OCI-LY3 (cell line): ENCODE data around the gene SH3RF3.

Experiments
- H2AFZ ChIP-seq: fragments of 200-600, 300-600 bp; shearing (Covaris generic); 2 replicates; pipeline ENCODE4 v1.6.0; 2014; ENCODE audit warnings: antibody characterized with exemption, low read depth, low read length
- H3K27ac ChIP-seq: fragments of 200-600, 300-600 bp; sonication (generic); 2 replicates; pipeline ENCODE4 v1.5.1; 2014; ENCODE audit warnings: mild to moderate bottlenecking, low read length, moderate library complexity, mixed read lengths
- H3K27me3 ChIP-seq: fragments of 200-600, 300-600 bp; sonication (generic); 2 replicates; pipeline ENCODE4 v1.6.1; 2014; ENCODE audit warnings: low read depth, low read length, mixed read lengths
- H3K36me3 ChIP-seq: fragments of 200-600, 300-600 bp; sonication (generic); replicated peaks from 2 replicates; pipeline ENCODE3; 2014; ENCODE audit warnings: low read depth, low read length, mixed read lengths
- H3K4me1 ChIP-seq: fragments of 300-600, 200-600 bp; sonication (generic); 2 replicates; pipeline ENCODE4 v1.6.1; 2014; ENCODE audit warnings: low read length, mixed read lengths
- H3K4me2 ChIP-seq: fragments of 200-600, 300-600 bp; sonication (generic); 2 replicates; pipeline ENCODE4 v1.6.1; 2014; ENCODE audit warnings: low read length, mixed read lengths
- H3K4me3 ChIP-seq: fragments of 300-600, 200-600 bp; sonication (generic); 2 replicates; pipeline ENCODE4 v1.5.1; 2014; ENCODE audit warnings: antibody characterized with exemption, mild to moderate bottlenecking, low read length, moderate library complexity
- H3K79me2 ChIP-seq: fragments of 300-600, 200-600 bp; shearing (Covaris generic); 2 replicates; pipeline ENCODE4 v1.6.1; 2014; ENCODE audit warnings: mild to moderate bottlenecking, low read length, mixed read lengths
- H3K9ac ChIP-seq: fragments of 300-600, 200-600 bp; shearing (Covaris generic); 2 replicates; pipeline ENCODE4 v1.6.0; 2014; ENCODE audit warnings: mild to moderate bottlenecking, low read length, moderate library complexity
- H3K9me3 ChIP-seq: fragments of 200-600, 300-600 bp; shearing (Covaris generic); 2 replicates; pipeline ENCODE4 v1.6.1; 2014; ENCODE audit warnings: low read length, mixed read lengths; ENCODE audit not compliant: insufficient read depth
- H4K20me1 ChIP-seq: fragments of 200-600, 300-600 bp; sonication (generic); 2 replicates; pipeline ENCODE4 v1.6.1; 2016; ENCODE audit warnings: low read length, mixed read lengths; ENCODE audit not compliant: insufficient read depth
- EZH2phosphoT487 ChIP-seq: fragments of 200-600 bp; shearing (Covaris generic); IDR thresholded peaks from 2 replicates; pipeline ENCODE4 v1.6.1; 2018; ENCODE audit warnings: antibody characterized with exemption, mixed run types, low read depth
- TF ChIP-seq, protein P1 (sequence below): fragments of 200-600, 300-600 bp; sonication (generic); IDR thresholded peaks from 2 replicates; pipeline ENCODE4 v1.5.1; 2014; ENCODE audit warnings: antibody characterized with exemption, low read length, low read depth

SH3RF3 gene

DNA sequence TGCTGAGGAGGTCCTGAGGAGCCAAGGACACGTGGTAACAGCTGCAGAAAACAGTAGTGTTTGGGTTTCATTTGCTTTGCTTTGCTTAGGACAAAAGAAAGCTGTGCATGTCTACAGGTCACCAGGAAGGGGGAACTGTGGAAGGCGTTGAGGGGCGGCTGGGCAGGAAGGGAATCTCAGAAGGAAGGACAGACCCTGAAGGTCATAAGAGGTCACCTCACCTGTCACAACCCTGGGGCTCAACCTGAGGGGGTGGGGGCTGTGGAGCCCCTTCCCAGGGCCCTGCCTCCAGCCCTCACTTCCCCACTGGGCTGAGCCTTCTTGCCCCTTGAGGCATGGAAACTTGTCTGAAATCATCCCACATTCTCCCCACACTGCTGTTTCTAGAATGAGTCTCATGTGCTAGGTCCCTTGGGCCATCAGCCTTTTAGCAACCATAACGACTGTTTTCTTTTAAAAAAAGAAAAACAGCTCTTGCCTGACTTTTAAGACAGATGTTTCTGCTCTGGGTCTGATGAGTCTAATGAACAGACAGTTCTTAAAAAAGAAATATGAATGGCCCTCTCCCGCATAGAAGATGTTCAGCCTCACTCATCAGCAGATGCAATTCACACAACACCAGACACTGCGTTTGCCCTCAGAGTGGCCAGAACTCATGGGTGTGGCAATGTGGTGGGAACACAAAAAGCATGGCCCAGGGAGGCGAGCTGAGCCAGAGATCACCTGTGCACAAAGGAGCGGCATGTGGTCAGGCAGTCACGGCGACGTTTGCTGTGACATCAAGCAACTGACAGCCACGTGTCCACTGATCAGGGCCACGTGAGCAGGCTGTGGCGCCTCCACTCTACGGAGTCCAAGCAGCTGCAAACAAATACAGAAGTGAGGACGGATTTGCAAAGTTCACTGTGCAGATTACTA lies 400.8 kb downstream of the SH3RF3 start:
- H4K20me1 ChIP-seq, result no peaks in the 10 kb centered on the region
- H3K9me3 ChIP-seq, result no peaks in the 10 kb centered on the region
- no peaks in the 10 kb centered on the region for H3K36me3 ChIP-seq
- peaks cover 18% of the 10 kb centered on the region; the same call in 1 of the 2 replicates for H3K27me3 ChIP-seq
- H3K4me2 ChIP-seq, result no peak overlapping the region
- no peaks in the 10 kb centered on the region for H3K4me1 ChIP-seq
- no peak overlapping the region for H2AFZ ChIP-seq
- no peak for TF ChIP-seq EZH2phosphoT487
- TF ChIP-seq, protein P1, sequence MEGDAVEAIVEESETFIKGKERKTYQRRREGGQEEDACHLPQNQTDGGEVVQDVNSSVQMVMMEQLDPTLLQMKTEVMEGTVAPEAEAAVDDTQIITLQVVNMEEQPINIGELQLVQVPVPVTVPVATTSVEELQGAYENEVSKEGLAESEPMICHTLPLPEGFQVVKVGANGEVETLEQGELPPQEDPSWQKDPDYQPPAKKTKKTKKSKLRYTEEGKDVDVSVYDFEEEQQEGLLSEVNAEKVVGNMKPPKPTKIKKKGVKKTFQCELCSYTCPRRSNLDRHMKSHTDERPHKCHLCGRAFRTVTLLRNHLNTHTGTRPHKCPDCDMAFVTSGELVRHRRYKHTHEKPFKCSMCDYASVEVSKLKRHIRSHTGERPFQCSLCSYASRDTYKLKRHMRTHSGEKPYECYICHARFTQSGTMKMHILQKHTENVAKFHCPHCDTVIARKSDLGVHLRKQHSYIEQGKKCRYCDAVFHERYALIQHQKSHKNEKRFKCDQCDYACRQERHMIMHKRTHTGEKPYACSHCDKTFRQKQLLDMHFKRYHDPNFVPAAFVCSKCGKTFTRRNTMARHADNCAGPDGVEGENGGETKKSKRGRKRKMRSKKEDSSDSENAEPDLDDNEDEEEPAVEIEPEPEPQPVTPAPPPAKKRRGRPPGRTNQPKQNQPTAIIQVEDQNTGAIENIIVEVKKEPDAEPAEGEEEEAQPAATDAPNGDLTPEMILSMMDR, result no peak
- H3K4me3 ChIP-seq, result no peak overlapping the region
- H3K9ac ChIP-seq, result no peak overlapping the region
- no peaks in the 10 kb centered on the region for H3K79me2 ChIP-seq
- no peak overlapping the region for H3K27ac ChIP-seq

DNA sequence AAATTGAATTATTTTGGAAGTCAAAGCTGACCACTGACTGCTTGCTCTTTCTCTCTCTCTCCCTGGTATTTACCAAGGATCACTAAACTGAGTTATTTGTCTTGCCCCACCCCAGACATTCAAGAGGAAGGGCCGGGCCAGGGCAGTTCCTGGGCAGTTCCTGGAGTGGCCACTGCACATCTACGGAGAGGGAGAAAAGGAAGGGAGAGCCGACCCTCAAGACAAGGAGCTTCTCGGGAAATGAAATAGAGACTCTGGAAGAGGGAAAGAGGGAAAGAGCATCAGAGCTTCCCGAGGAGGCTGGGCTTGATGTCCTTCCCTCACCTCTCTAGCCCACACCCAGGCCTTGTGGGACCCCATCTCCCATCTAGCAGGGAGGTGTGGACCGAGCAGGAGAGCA lies 401.7 kb downstream of the SH3RF3 start:
- Histone ChIP-seq H3K4me1 (no peaks in the 10 kb centered on the region), H3K9me3 (no peaks in the 10 kb centered on the region), H4K20me1 (no peaks in the 10 kb centered on the region), H3K79me2 (no peaks in the 10 kb centered on the region), H3K36me3 (no peaks in the 10 kb centered on the region), H3K27ac (no peak overlapping the region), H3K9ac (no peak overlapping the region), H3K4me3 (no peak overlapping the region), H2AFZ (no peak overlapping the region), H3K27me3 (peaks cover 18% of the 10 kb centered on the region; the same call in 1 of the 2 replicates), H3K4me2 (no peak overlapping the region)
- TF ChIP-seq, protein P1, result no peak
- TF ChIP-seq EZH2phosphoT487, result no peak

DNA sequence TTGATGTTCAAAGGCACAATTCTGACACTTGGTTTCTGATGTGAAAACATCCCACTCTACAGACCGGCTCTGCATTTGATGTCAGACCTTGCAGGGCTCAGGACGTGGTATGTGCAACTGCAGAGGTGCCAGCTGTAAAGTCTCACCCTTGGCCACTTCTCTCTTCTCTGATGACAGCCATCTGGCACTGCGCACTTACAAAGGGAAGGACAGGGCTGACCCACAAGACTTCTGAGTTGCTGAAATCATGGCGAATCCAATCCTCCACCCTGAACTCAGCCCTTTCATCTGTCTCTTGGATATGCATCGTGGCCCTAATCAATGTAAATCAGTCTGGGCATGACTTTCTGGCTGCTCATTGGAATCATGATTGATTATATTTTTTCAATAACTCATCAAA lies 402.2 kb downstream of the SH3RF3 start:
- Histone ChIP-seq H3K27me3 (peaks cover 18% of the 10 kb centered on the region; the same call in 1 of the 2 replicates), H3K9ac (no peak overlapping the region), H3K9me3 (no peaks in the 10 kb centered on the region), H3K4me3 (no peak overlapping the region), H2AFZ (no peak overlapping the region), H3K4me2 (no peak overlapping the region), H3K36me3 (no peaks in the 10 kb centered on the region), H3K79me2 (no peaks in the 10 kb centered on the region), H3K27ac (no peak overlapping the region), H4K20me1 (no peaks in the 10 kb centered on the region), H3K4me1 (no peaks in the 10 kb centered on the region)
- TF ChIP-seq EZH2phosphoT487, result no peak
- TF ChIP-seq, protein P1, result no peak

DNA sequence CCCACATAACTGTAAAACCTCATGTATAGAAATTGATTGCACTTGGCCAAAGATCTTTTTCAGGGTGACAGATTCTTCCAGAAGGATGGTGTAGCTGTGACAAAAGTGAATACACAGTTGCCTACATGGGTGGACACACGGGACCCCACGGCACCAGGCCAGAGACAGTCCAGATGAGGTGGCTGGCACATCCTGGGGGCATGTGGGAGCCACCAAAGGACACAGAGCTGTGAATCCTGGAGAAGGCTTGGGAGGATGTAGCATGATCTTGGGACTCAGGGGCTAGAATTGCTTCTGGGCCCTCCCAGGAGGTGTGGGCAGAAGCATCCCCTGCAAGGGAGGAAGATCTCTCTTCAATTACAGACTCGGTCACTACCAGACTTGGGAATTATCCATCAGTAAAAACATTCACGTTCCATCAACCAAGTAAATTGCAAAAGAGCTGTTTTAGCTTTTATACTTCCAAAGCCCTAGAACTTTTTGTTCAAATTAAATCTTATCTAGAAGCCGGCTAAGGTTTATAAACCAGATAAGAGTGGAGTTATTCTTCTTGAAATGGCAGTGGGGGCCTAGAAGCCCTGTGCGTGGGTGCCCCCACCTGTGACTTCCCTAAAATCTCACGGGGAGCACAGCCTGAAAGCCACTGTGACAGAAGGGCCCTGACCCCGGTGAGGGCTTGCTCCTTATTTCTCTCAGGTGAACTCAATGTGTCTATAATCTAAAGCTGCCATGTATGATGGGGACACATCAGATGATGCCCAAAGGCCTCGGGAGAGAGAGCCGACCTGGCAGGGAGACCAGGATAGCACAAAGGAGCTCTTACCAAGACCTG lies 403.1 kb downstream of the SH3RF3 start:
- H3K4me3 ChIP-seq, result no peak overlapping the region
- TF ChIP-seq, protein P1, result no peak
- TF ChIP-seq EZH2phosphoT487, result no peak
- H3K9me3 ChIP-seq, result no peaks in the 10 kb centered on the region
- no peaks in the 10 kb centered on the region for H4K20me1 ChIP-seq
- H3K36me3 ChIP-seq, result no peaks in the 10 kb centered on the region
- H3K4me2 ChIP-seq, result no peak overlapping the region
- H3K79me2 ChIP-seq, result no peaks in the 10 kb centered on the region
- H3K27me3 ChIP-seq, result peaks cover 20% of the 10 kb centered on the region
- no peaks in the 10 kb centered on the region for H3K4me1 ChIP-seq
- H2AFZ ChIP-seq, result no peak overlapping the region
- H3K9ac ChIP-seq, result no peak overlapping the region
- H3K27ac ChIP-seq, result no peak overlapping the region
